ENCODE results near the gene PIK3R1.
A peak's percentile ranks its signal among the peaks of the same experiment; 100 is the strongest.

Gene PIK3R1

DNA sequence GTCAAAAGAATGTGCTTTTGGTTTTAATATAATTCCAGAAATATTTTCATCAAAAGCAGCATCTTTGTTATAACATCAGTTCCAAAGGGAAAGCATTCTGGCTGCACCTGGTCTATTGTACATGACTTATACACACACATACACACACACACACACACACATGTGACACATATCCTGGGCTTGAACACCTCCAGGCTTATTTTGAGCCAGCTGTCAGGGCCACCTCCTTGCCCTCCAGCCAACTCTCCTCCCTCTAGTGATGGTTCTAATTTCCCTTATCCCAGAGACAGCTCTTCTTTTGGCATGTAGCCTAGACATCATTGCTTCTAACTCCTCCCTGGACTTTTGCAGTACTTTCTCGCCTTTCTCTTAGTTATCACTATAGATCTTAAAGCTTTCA lies 115.0 kb downstream of the PIK3R1 start:
- Histone ChIP-seq H3K36me3 (no peaks in the 10 kb centered on the region), H3K4me3 (ENCODE audit: low read depth in 1 of 2, low read length in 1 of 2) (no peak overlapping the region), H3K9me3 (no peaks in the 10 kb centered on the region), H3K4me1 (ENCODE audit: control insufficient read depth in 1 of 2, insufficient read depth in 1 of 2, low read depth in 1 of 2, low read length in 1 of 2) (peaks cover 6 to 20% of the 10 kb centered on the region in 2 experiments), H3K27me3 (peaks cover 6% of the 10 kb centered on the region), H3K27ac (no peak overlapping the region)
- TF ChIP-seq, protein P1, sequence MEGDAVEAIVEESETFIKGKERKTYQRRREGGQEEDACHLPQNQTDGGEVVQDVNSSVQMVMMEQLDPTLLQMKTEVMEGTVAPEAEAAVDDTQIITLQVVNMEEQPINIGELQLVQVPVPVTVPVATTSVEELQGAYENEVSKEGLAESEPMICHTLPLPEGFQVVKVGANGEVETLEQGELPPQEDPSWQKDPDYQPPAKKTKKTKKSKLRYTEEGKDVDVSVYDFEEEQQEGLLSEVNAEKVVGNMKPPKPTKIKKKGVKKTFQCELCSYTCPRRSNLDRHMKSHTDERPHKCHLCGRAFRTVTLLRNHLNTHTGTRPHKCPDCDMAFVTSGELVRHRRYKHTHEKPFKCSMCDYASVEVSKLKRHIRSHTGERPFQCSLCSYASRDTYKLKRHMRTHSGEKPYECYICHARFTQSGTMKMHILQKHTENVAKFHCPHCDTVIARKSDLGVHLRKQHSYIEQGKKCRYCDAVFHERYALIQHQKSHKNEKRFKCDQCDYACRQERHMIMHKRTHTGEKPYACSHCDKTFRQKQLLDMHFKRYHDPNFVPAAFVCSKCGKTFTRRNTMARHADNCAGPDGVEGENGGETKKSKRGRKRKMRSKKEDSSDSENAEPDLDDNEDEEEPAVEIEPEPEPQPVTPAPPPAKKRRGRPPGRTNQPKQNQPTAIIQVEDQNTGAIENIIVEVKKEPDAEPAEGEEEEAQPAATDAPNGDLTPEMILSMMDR (IDR thresholded peaks at IDR 0.05) = no peak

DNA sequence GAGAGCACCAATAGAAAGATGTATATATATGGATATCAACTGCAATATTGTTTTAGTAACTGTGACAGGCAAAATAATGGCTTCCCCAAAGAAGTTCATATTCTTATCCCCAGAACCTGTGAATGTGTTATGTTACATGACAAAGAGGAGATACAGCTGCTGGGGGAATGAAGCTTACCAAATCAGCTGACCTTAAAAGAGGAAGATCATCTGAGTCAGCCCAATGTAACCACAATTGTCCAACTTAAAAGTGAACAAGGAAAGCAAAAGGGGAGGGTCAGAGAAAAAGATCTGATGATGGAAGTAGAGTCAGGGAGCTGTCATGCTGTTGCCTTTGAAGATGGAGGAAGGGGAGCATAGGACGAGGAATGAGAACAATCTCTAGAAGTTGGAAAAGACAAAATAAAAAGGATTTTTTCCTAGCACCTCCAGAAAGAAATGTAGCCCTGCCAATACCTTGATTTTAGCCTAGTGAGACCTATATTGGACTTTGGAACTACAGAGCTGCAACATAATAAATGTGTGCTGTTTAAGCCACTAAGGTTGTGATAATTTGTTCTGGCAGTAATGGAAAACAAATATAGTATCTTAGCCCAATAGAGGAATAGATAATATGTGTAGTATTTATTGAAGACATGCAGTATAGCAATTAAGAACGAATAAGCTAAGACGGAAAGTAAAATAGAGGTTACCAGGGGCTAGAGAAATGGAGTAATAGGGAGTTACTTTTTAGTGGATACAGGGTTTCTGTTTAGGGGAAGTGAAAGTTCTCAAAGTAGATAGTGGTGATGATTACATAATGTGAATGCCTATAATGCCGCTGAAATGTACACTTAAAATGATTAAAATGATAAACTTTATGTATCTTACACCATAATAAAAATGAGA lies 115.9 kb downstream of the PIK3R1 start:
- H3K36me3 ChIP-seq = no peaks in the 10 kb centered on the region
- H3K4me3 ChIP-seq (ENCODE audit: low read depth in 1 of 2, low read length in 1 of 2) = no peak overlapping the region
- H3K9me3 ChIP-seq = no peaks in the 10 kb centered on the region
- H3K27ac ChIP-seq = peak overlapping the region; percentile 12
- TF ChIP-seq, protein P1 (IDR thresholded peaks at IDR 0.05) = no peak
- H3K27me3 ChIP-seq = peaks cover 6% of the 10 kb centered on the region
- H3K4me1 ChIP-seq (ENCODE audit: control insufficient read depth in 1 of 2, insufficient read depth in 1 of 2, low read depth in 1 of 2, low read length in 1 of 2) = peaks cover 6 to 20% of the 10 kb centered on the region in 2 experiments

DNA sequence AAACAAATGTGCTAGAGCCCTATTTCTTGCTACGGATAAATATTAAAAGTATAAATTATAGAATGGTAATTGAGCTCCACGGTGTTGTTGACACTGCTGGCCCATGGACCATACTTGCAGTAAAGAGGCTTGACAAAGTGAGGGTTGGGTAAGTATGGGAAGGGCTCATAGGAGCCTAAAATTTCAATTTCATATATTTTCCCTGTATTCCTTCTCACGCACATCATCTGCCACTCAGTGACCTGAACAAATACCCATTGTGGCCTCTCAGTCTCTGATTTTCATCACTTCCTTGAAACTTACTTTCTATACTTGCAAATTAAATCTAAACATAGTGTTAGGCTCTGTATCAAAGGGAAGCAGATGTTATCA lies 116.5 kb downstream of the PIK3R1 start:
- peaks cover 6% of the 10 kb centered on the region for H3K27me3 ChIP-seq
- H3K36me3 ChIP-seq = no peaks in the 10 kb centered on the region
- H3K4me3 ChIP-seq (ENCODE audit: low read depth in 1 of 2, low read length in 1 of 2) = no peak overlapping the region
- no peak overlapping the region for H3K27ac ChIP-seq
- TF ChIP-seq, protein P1 (IDR thresholded peaks at IDR 0.05) = no peak
- H3K4me1 ChIP-seq (ENCODE audit: control insufficient read depth in 1 of 2, insufficient read depth in 1 of 2, low read depth in 1 of 2, low read length in 1 of 2) = peaks cover 6 to 20% of the 10 kb centered on the region in 2 experiments
- H3K9me3 ChIP-seq = no peaks in the 10 kb centered on the region

DNA sequence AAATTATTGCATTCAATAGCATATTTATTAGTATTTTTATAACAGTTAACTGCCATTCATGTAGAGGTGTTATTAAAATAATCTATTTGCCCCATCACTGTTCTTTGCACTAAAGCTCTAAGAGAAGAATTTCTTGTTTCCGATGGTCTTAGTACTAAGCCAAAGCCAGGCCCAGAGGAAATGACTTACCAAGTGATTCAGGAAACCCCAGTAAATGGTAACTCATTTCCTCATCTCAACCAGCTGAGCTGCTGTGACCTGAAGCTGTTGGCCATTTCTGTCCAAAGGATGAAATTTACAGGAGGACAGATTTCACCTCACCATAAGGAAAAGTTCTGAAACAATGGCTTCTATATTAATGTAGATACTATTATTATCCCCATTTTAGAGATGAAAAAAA lies 117.0 kb downstream of the PIK3R1 start:
- H3K27me3 ChIP-seq = peaks cover 6% of the 10 kb centered on the region
- H3K4me3 ChIP-seq (ENCODE audit: low read depth in 1 of 2, low read length in 1 of 2) = no peak overlapping the region
- peaks cover 6 to 20% of the 10 kb centered on the region in 2 experiments for H3K4me1 ChIP-seq (ENCODE audit: control insufficient read depth in 1 of 2, insufficient read depth in 1 of 2, low read depth in 1 of 2, low read length in 1 of 2)
- no peak overlapping the region for H3K27ac ChIP-seq
- no peaks in the 10 kb centered on the region for H3K36me3 ChIP-seq
- TF ChIP-seq, protein P1 (IDR thresholded peaks at IDR 0.05) = no peak
- H3K9me3 ChIP-seq = no peaks in the 10 kb centered on the region

DNA sequence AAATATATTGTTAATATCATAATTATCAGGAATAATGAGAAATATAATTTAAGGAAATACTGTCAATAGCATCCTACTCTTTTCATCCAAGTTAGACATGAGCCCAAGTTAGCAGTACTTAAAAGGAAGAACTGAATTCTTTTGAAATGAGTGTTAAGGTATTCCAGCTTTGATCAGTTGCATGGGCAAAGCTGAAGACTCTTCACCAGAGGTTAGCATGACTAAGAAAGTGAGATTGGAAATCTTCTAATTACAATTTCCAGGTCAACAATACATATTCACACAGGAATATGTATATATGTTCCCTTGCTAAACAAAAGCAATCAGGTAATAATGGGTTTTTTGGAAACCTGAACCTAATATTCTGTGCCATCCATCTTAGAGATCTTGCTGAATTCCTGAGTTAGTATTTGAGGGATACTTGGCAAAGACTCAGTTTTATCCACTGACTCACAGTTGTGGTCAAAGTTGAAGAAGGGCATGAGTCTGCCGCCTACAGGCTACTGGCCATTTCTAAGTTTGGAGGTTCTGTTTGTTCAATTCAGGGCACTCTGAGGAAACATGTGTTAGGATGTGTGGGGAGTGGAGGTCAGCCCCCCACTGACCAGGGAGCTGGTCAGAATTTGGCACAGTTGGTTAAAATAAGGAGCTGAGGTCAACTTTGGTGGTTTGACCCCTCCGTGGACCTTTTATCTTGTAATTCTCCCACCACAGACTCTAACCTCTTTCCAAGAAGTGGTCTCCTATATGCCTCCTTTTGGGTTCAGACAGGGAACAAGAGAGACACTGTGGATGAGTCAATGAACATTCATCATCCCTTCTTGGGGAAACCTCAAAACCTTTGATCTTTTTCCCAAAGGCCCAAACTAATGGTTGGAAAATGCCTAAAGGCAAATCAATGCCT lies 118.3 kb downstream of the PIK3R1 start:
- Histone ChIP-seq H3K36me3 (no peaks in the 10 kb centered on the region), H3K9me3 (no peaks in the 10 kb centered on the region), H3K27me3 (no peaks in the 10 kb centered on the region), H3K27ac (no peak overlapping the region), H3K4me1 (ENCODE audit: control insufficient read depth in 1 of 2, insufficient read depth in 1 of 2, low read depth in 1 of 2, low read length in 1 of 2) (peaks cover 6 to 20% of the 10 kb centered on the region in 2 experiments), H3K4me3 (ENCODE audit: low read depth in 1 of 2, low read length in 1 of 2) (no peak overlapping the region)
- TF ChIP-seq, protein P1 (IDR thresholded peaks at IDR 0.05) = no peak

All from neutrophil (primary cell).